CD14-positive monocyte (primary cell): ENCODE measurements around the gene FBN2. TPM values are rescaled to one million over a fixed set of nuclear protein-coding genes. Genes with fewer than 3 reads are reported as not detected.
A peak's percentile ranks its signal among the peaks of the same experiment; 100 is the strongest.

Experiments used
- DNase-seq, 3 donors: peaks; one replicate each; pipeline ENCODE4 v3.0.0-alpha.2; 2011 to 2022
- H2AFZ ChIP-seq: 2 replicates; pipeline ENCODE4 v1.6.0; 2012; ENCODE audit warnings: mild to moderate bottlenecking, low read depth, low read length, inconsistent platforms; ENCODE audit not compliant: insufficient read depth, poor library complexity, severe bottlenecking
- H3K27ac ChIP-seq, 2 donors: 1 replicate in 1 of 2; 2 replicates in 1 of 2; pipeline ENCODE4 v1.5.1; 2012 to 2013; ENCODE audit warnings: low read length in 2 of 2, control low read depth in 1 of 2, inconsistent platforms in 1 of 2, low read depth in 1 of 2, mild to moderate bottlenecking in 1 of 2
- H3K27me3 ChIP-seq, 2 donors: one replicate each; pipeline versions ENCODE4 v1.6.0 to v1.6.1; 2011 to 2013; ENCODE audit warnings: low read length in 2 of 2; ENCODE audit not compliant: control insufficient read depth in 2 of 2, insufficient read depth in 2 of 2
- H3K36me3 ChIP-seq, 2 donors: replicated peaks in 1 of 2; 1 replicate in 1 of 2; 2 replicates in 1 of 2; pipeline versions ENCODE4 v1.5.1 to v1.6.1; 2012 to 2013; ENCODE audit warnings: low read length in 2 of 2, control low read depth in 1 of 2, inconsistent platforms in 1 of 2, mild to moderate bottlenecking in 1 of 2; ENCODE audit not compliant: insufficient read depth in 2 of 2, control insufficient read depth in 1 of 2
- H3K4me1 ChIP-seq, 2 donors: 1 replicate in 1 of 2; 2 replicates in 1 of 2; pipeline versions ENCODE4 v1.5.1 to v1.6.1; 2012 to 2013; ENCODE audit warnings: low read length in 2 of 2, control low read depth in 1 of 2, inconsistent platforms in 1 of 2, mild to moderate bottlenecking in 1 of 2, moderate library complexity in 1 of 2; ENCODE audit not compliant: insufficient read depth in 2 of 2, control insufficient read depth in 1 of 2
- H3K4me2 ChIP-seq: replicated peaks from 2 replicates; pipeline ENCODE3; 2012; ENCODE audit warnings: low read length, moderate library complexity, mild to moderate bottlenecking; ENCODE audit not compliant: poor library complexity, severe bottlenecking; ENCODE audit errors: extremely low read depth
- H3K4me3 ChIP-seq, 3 experiments: fragments of 200-600 bp in 1 of 3; sonication (generic) in 1 of 3; replicated peaks in 1 of 3; 1 replicate in 2 of 3; 2 replicates in 1 of 3; pipeline ENCODE4 v1.5.1; 2011 to 2013; ENCODE audit warnings: low read length in 3 of 3, mild to moderate bottlenecking in 3 of 3, control low read depth in 2 of 3, low read depth in 2 of 3, inconsistent platforms in 1 of 3, moderate library complexity in 1 of 3
- H3K79me2 ChIP-seq: 2 replicates; pipeline ENCODE4 v1.6.0; 2012; ENCODE audit warnings: mild to moderate bottlenecking, control low read depth, inconsistent platforms, low read length, moderate library complexity; ENCODE audit not compliant: insufficient read depth
- H3K9ac ChIP-seq: 2 replicates; pipeline ENCODE4 v1.6.0; 2017; ENCODE audit warnings: low read length, mild to moderate bottlenecking; ENCODE audit not compliant: insufficient read depth, poor library complexity, severe bottlenecking
- H3K9me3 ChIP-seq, 2 donors: replicated peaks in 1 of 2; 1 replicate in 1 of 2; 2 replicates in 1 of 2; pipeline versions ENCODE4 v1.5.1 to v1.6.1; 2012 to 2013; ENCODE audit warnings: low read length in 2 of 2, control low read depth in 1 of 2; ENCODE audit not compliant: control insufficient read depth in 1 of 2, insufficient read depth in 1 of 2
- H4K20me1 ChIP-seq: 2 replicates; pipeline ENCODE4 v1.6.0; 2012; ENCODE audit warnings: mild to moderate bottlenecking, low read length, control low read depth, moderate library complexity; ENCODE audit not compliant: insufficient read depth
- H3K27ac Mint-ChIP-seq, 7 donors: one replicate each; pipeline ENCODE4 v1.8.0; 2020; ENCODE audit warnings: mild to moderate bottlenecking in 7 of 7, mixed read lengths in 7 of 7, moderate library complexity in 6 of 7, inconsistent platforms in 2 of 7
- H3K27me3 Mint-ChIP-seq, 3 donors: one replicate each; pipeline ENCODE4 v1.8.0; 2021 to 2022; ENCODE audit warnings: low read depth in 3 of 3, mild to moderate bottlenecking in 3 of 3, mixed read lengths in 3 of 3, moderate library complexity in 3 of 3, inconsistent platforms in 1 of 3
- H3K36me3 Mint-ChIP-seq, 2 donors: one replicate each; pipeline ENCODE4 v1.8.0; 2020; ENCODE audit warnings: mixed read lengths in 2 of 2, inconsistent platforms in 1 of 2, mild to moderate bottlenecking in 1 of 2
- H3K4me1 Mint-ChIP-seq: one replicate; pipeline ENCODE4 v1.8.0; 2020; ENCODE audit warnings: mild to moderate bottlenecking, mixed read lengths
- H3K4me3 Mint-ChIP-seq, 2 donors: one replicate each; pipeline ENCODE4 v1.8.0; 2020; ENCODE audit warnings: mild to moderate bottlenecking in 2 of 2, mixed read lengths in 2 of 2, moderate library complexity in 1 of 2
- H3K9me3 Mint-ChIP-seq, 7 donors: one replicate each; pipeline ENCODE4 v1.8.0; 2020 to 2022; ENCODE audit warnings: mixed read lengths in 7 of 7, mild to moderate bottlenecking in 6 of 7, moderate library complexity in 6 of 7, inconsistent platforms in 2 of 7
- CTCF ChIP-seq: fragments of 200-600 bp; IDR thresholded peaks from one replicate; pipeline ENCODE4 v1.8.0; 2022; ENCODE audit warnings: antibody characterized with exemption, mild to moderate bottlenecking
- WGBS: methylation state at CpG from one replicate; pipeline ENCODE4 v1.1.5; 2013; ENCODE audit warnings: missing lambda C conversion rate; ENCODE audit not compliant: insufficient coverage; 5-methylcytosine and 5-hydroxymethylcytosine counted together
- intact Hi-C, 2 donors: fragments of 100-400 bp; cut with micrococcal nuclease; formaldehyde crosslinking; loops; one replicate each; pipeline versions ENCODE4 v1.15.0 to v1.15.1; 2023
- polyA plus RNA-seq, 3 donors: library from polyadenylated mRNA; depleted of rRNA in 1 of 3; unstranded in 2 of 3; stranded (reverse) in 1 of 3; fragments of 300-500 nt in 2 of 3; fragments of >200 nt in 1 of 3; fragmentation: Illumina TruSeq in 2 of 3; gene quantifications; 1 replicate in 2 of 3; 2 replicates in 1 of 3; pipeline ENCODE4 v1.2.3, GENCODE V29; 2012 to 2021

The FBN2 gene
- polyA plus RNA-seq, 3 donors: 0.85 to 19.3 (median 4.2) TPM

GRCh38 chr5:128340648-128341047, 197.4 kb downstream of the FBN2 start:
- peak overlapping the region; percentile 12 to 65 for H3K27ac ChIP-seq
- intact Hi-C loops: no loop called here

GRCh38 chr5:128339585-128339984, 198.5 kb downstream of the FBN2 start:
- Mint-ChIP-seq H3K9me3 (peaks cover 0 to 3% (median under 1%) of the 10 kb centered on the region in 7 donors), H3K27me3 (peaks cover 0 to 2% (median 1%) of the 10 kb centered on the region in 3 donors), H3K4me1 (peaks cover 29% of the 10 kb centered on the region), H3K4me3 (no peak overlapping the region), H3K27ac (no peak overlapping the region), H3K36me3 (peaks cover 55 to 57% of the 10 kb centered on the region in 2 donors)
- WGBS: 95% methylated on average over 3 of the region's 3 CpGs
- Histone ChIP-seq H3K27me3 (no peaks in the 10 kb centered on the region), H3K79me2 (no peaks in the 10 kb centered on the region), H3K4me2 (no peak overlapping the region), H3K27ac (no peak overlapping the region), H3K9ac (no peak overlapping the region), H3K9me3 (no peaks in the 10 kb centered on the region), H2AFZ (no peak overlapping the region), H3K4me1 (peaks cover 25 to 29% of the 10 kb centered on the region in 2 donors), H3K4me3 (no peak overlapping the region), H4K20me1 (no peaks in the 10 kb centered on the region), H3K36me3 (peaks cover 43 to 69% of the 10 kb centered on the region in 2 donors)
- intact Hi-C loops: no loop called here
- no peak for TF ChIP-seq CTCF
- DNase-seq: no peak

More at GRCh38 chr5:128340648-128341047, 197.4 kb downstream of the FBN2 start:
- H3K36me3 ChIP-seq: peaks cover 41 to 69% of the 10 kb centered on the region in 2 donors
- Mint-ChIP-seq H3K36me3 (peaks cover 54 to 55% of the 10 kb centered on the region in 2 donors), H3K4me3 (peak overlapping the region; percentile 58 to 75), H3K27me3 (peaks cover 0 to 2% (median 1%) of the 10 kb centered on the region in 3 donors), H3K4me1 (peaks cover 29% of the 10 kb centered on the region), H3K9me3 (peaks cover 0 to 6% (median 0%) of the 10 kb centered on the region in 7 donors), H3K27ac (peak overlapping the region; percentile 53 to 85 (median 77))
- no peaks in the 10 kb centered on the region for H3K9me3 ChIP-seq
- peak overlapping the region; percentile 54 for H2AFZ ChIP-seq
- no peak for DNase-seq
- peak overlapping the region in 1 of 3 experiments; percentile 40 for H3K4me3 ChIP-seq
- H3K9ac ChIP-seq: no peak overlapping the region
- 29% methylated on average over 2 of the region's 2 CpGs for WGBS
- no peaks in the 10 kb centered on the region for H3K79me2 ChIP-seq
- TF ChIP-seq CTCF: no peak
- no peaks in the 10 kb centered on the region for H3K27me3 ChIP-seq
- peak overlapping the region; percentile 49 for H3K4me2 ChIP-seq
- peaks cover 25 to 29% of the 10 kb centered on the region in 2 donors for H3K4me1 ChIP-seq
- no peaks in the 10 kb centered on the region for H4K20me1 ChIP-seq
